IMR-90 (cell line): ENCODE results near the gene SORBS1. TPM values are rescaled to one million over a fixed set of nuclear protein-coding genes. Genes with fewer than 3 reads are reported as not detected.

Experiments used
- ATAC-seq: fragments of 200-7000 bp; cut with Tn5 transposase; 2 replicates; pipeline ENCODE4 v1.9.1; 2020; ENCODE audit warnings: low read depth, mild to moderate bottlenecking, moderate library complexity
- BruUV-seq: library from RNA; stranded (reverse); fragments of 400-500 nt; replicated peaks from 2 replicates; lab custom pipeline; 2021; lab: Mats Ljungman, UMichigan
- CTCF ChIA-PET: fragments of 300-600 bp; formaldehyde crosslinking; extraction: SDS; loops from one replicate; lab custom pipeline; 2021; ENCODE audit warnings: antibody characterized with exemption; lab: Yijun Ruan, JAX
- POLR2A ChIA-PET: fragments of 300-600 bp; sonication (Branson Sonifier 250); formaldehyde crosslinking; loops from one replicate; lab custom pipeline; 2022; ENCODE audit warnings: antibody characterized with exemption; ENCODE audit not compliant: unreplicated experiment; lab: Charles Lee
- DNase-seq: peaks from one replicate; pipeline ENCODE4 v3.0.0; 2013
- H2AFZ ChIP-seq: replicated peaks from 2 replicates; pipeline ENCODE3; 2013; ENCODE audit warnings: low read length, mild to moderate bottlenecking; ENCODE audit not compliant: poor library complexity
- H2AK5ac ChIP-seq: 2 replicates; pipeline ENCODE4 v1.6.1; 2013; ENCODE audit warnings: low read depth, low read length, inconsistent platforms
- H2AK9ac ChIP-seq: replicated peaks from 2 replicates; pipeline ENCODE3; 2013; ENCODE audit warnings: mild to moderate bottlenecking, low read depth, low read length, moderate library complexity; ENCODE audit not compliant: poor library complexity
- H2BK120ac ChIP-seq: 2 replicates; pipeline ENCODE4 v1.6.1; 2013; ENCODE audit warnings: low read depth, low read length, inconsistent platforms
- H2BK15ac ChIP-seq: 3 replicates; pipeline ENCODE4 v1.6.1; 2013; ENCODE audit warnings: low read depth, low read length, inconsistent platforms
- H2BK20ac ChIP-seq: 2 replicates; pipeline ENCODE4 v1.6.1; 2013; ENCODE audit warnings: low read depth, mild to moderate bottlenecking, inconsistent platforms, low read length, moderate library complexity
- H2BK5ac ChIP-seq: 2 replicates; pipeline ENCODE4 v1.6.1; 2013; ENCODE audit warnings: mild to moderate bottlenecking, low read depth, low read length, inconsistent platforms; ENCODE audit not compliant: poor library complexity, severe bottlenecking
- H3K14ac ChIP-seq: replicated peaks from 2 replicates; pipeline ENCODE4 v1.6.1; 2013; ENCODE audit warnings: low read depth, low read length, inconsistent platforms
- H3K18ac ChIP-seq: 2 replicates; pipeline ENCODE4 v1.6.1; 2013; ENCODE audit warnings: low read depth, low read length, control low read depth
- H3K23ac ChIP-seq: 2 replicates; pipeline ENCODE4 v1.6.1; 2013; ENCODE audit warnings: low read depth, low read length, inconsistent platforms
- H3K27ac ChIP-seq: 2 replicates; pipeline ENCODE4 v1.5.1; 2013; ENCODE audit warnings: mild to moderate bottlenecking, control low read depth, low read length; ENCODE audit not compliant: insufficient read depth
- H3K27me3 ChIP-seq: 2 replicates; pipeline ENCODE4 v1.6.1; 2013; ENCODE audit warnings: low read length; ENCODE audit not compliant: control insufficient read depth, insufficient read depth
- H3K36me3 ChIP-seq: 2 replicates; pipeline ENCODE4 v1.6.1; 2013; ENCODE audit warnings: low read length, mixed read lengths; ENCODE audit not compliant: control insufficient read depth, insufficient read depth
- H3K4ac ChIP-seq: 2 replicates; pipeline ENCODE4 v1.6.1; 2013; ENCODE audit warnings: low read depth, low read length, inconsistent platforms
- H3K4me1 ChIP-seq: 2 replicates; pipeline ENCODE4 v1.6.1; 2013; ENCODE audit warnings: low read length, mixed read lengths; ENCODE audit not compliant: control insufficient read depth, insufficient read depth
- H3K4me2 ChIP-seq: 2 replicates; pipeline ENCODE4 v1.6.1; 2013; ENCODE audit warnings: low read depth, mild to moderate bottlenecking, control low read depth, low read length, moderate library complexity
- H3K4me3 ChIP-seq: 2 replicates; pipeline ENCODE4 v1.5.1; 2013; ENCODE audit warnings: low read depth, mild to moderate bottlenecking, control low read depth, low read length, moderate library complexity; ENCODE audit not compliant: insufficient read depth
- H3K56ac ChIP-seq: 2 replicates; pipeline ENCODE4 v1.6.1; 2013; ENCODE audit warnings: low read length, inconsistent platforms; ENCODE audit not compliant: insufficient read depth; ENCODE audit errors: extremely low read depth
- H3K79me1 ChIP-seq, 2 experiments: 2 replicates each; pipeline ENCODE4 v1.6.1; 2013; ENCODE audit warnings: low read length in 2 of 2, inconsistent platforms in 1 of 2, low read depth in 1 of 2
- H3K9ac ChIP-seq: 2 replicates; pipeline ENCODE4 v1.6.1; 2013; ENCODE audit warnings: low read depth, low read length, control low read depth
- H3K9me1 ChIP-seq: 2 replicates; pipeline ENCODE4 v1.6.1; 2013; ENCODE audit warnings: low read length, inconsistent platforms; ENCODE audit not compliant: insufficient read depth
- H3K9me3 ChIP-seq: 2 replicates; pipeline ENCODE4 v1.6.1; 2013; ENCODE audit warnings: low read length; ENCODE audit not compliant: control insufficient read depth, insufficient read depth
- H4K20me1 ChIP-seq: 2 replicates; pipeline ENCODE4 v1.6.1; 2013; ENCODE audit warnings: low read length, inconsistent platforms; ENCODE audit not compliant: insufficient read depth
- H4K5ac ChIP-seq: 2 replicates; pipeline ENCODE4 v1.6.1; 2013; ENCODE audit warnings: mild to moderate bottlenecking, low read depth, low read length, control low read depth
- H4K8ac ChIP-seq, 2 experiments: 2 replicates each; pipeline ENCODE4 v1.6.1; 2013; ENCODE audit warnings: low read depth in 2 of 2, low read length in 2 of 2, control low read depth in 1 of 2, inconsistent platforms in 1 of 2
- H4K91ac ChIP-seq: 2 replicates; pipeline ENCODE4 v1.6.1; 2013; ENCODE audit warnings: low read depth, low read length, inconsistent platforms; ENCODE audit not compliant: insufficient read depth
- BHLHE40 ChIP-seq: fragments of 150-350 bp; IDR thresholded peaks from 2 replicates; pipeline ENCODE4 v1.6.1; 2016; ENCODE audit warnings: mild to moderate bottlenecking, low read depth, low read length
- MAZ ChIP-seq: IDR thresholded peaks from 2 replicates; pipeline ENCODE4 v1.6.1; 2012; ENCODE audit warnings: low read depth, mild to moderate bottlenecking, low read length, improper control_type of control experiment, moderate library complexity, borderline replicate concordance
- MXI1 ChIP-seq: IDR thresholded peaks from 2 replicates; pipeline ENCODE4 v1.6.1; 2012; ENCODE audit warnings: low read depth, mild to moderate bottlenecking, low read length, moderate library complexity, borderline replicate concordance
- NFE2L2 ChIP-seq: fragments of 150-350 bp; IDR thresholded peaks from 2 replicates; pipeline ENCODE4 v1.6.1; 2016; ENCODE audit warnings: low read depth, mild to moderate bottlenecking, low read length
- POLR2A ChIP-seq: IDR thresholded peaks from 2 replicates; pipeline ENCODE4 v1.6.1; 2012; ENCODE audit warnings: mild to moderate bottlenecking, low read depth, low read length
- SMC3 ChIP-seq: fragments of 150-350 bp; IDR thresholded peaks from 2 replicates; pipeline ENCODE4 v1.6.1; 2016; ENCODE audit warnings: low read depth, mild to moderate bottlenecking, antibody characterized with exemption, low read length, moderate library complexity
- WGBS, 2 experiments: methylation state at CpG; one replicate each; pipeline versions ENCODE4 v1.1.5 to v1.1.7; 2013; ENCODE audit warnings: missing lambda C conversion rate in 2 of 2; ENCODE audit not compliant: insufficient read length in 1 of 2; ENCODE audit errors: extremely low coverage in 2 of 2; 5-methylcytosine and 5-hydroxymethylcytosine counted together
- dilution Hi-C: fragments of 300-500 bp; cut with HindIII; formaldehyde crosslinking; loops from one replicate; pipeline ENCODE4 v1.14.3; 2018; ENCODE audit warnings: low sequenced_read_pairs; ENCODE audit not compliant: unreplicated experiment
- in situ Hi-C: fragments of 300-500 bp; cut with MboI; formaldehyde crosslinking; loops from 3 replicates; pipeline ENCODE4 v1.14.3; 2019; ENCODE audit warnings: low sequenced_read_pairs, inconsistent platforms, mixed read lengths
- intact Hi-C: fragments of 100-400 bp; cut with micrococcal nuclease; formaldehyde crosslinking; loops from 2 replicates; pipeline ENCODE4 v1.10.0; 2022
- polyA plus RNA-seq, 3 experiments: library from polyadenylated mRNA; depleted of rRNA; stranded (reverse); fragments of >200 nt; gene quantifications; 2 replicates each; pipeline ENCODE4 v1.2.3, GENCODE V29; 2012; ENCODE audit warnings: low replicate concordance in 1 of 3
- total RNA-seq: library from RNA; depleted of rRNA; stranded (reverse); fragments of >200 nt; gene quantifications from 2 replicates; pipeline ENCODE4 v1.2.3, GENCODE V29; 2012
- TF ChIP-seq, protein P1 (sequence below): conservative IDR thresholded peaks from 2 replicates; pipeline ENCODE4 v1.5.1; 2012; ENCODE audit warnings: mild to moderate bottlenecking, low read depth, low read length, improper control_type of control experiment

SORBS1 gene
- total and polyA plus RNA-seq, 2 of the 4 experiments (the other 2 are of a cell fraction) = 0.18 to 0.32 TPM

DNA sequence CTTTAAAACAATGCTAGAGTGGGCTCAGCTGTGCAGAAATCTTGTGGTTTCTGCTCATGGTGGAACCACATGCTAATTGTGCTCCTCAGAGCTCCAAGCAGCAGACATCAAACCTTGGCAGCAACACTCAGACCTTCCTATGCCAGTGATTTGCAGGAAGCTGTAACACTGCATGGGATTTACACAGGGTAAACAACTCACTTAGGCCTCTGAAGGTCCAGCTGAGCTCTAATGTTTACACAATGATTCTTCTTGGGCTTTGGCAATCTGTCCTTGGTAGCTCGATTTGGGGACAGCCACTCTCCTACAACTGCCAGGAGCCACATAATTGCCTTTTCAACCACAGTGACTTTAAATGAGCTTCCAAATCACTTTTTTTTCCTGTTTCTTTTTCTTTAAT lies 172.6 kb downstream of the SORBS1 start:
- H2BK20ac ChIP-seq = no peak overlapping the region
- no peaks in the 10 kb centered on the region for H3K36me3 ChIP-seq
- ATAC-seq = no peak
- no peaks in the 10 kb centered on the region for H3K79me1 ChIP-seq
- no peak overlapping the region for H3K4me3 ChIP-seq
- H3K56ac ChIP-seq = no peak overlapping the region
- H2AFZ ChIP-seq = no peak overlapping the region
- ChIA-PET CTCF (interaction anchor here (0.7 kb wide), 1 partner anchor 9 kb away, joined by 3 read pairs; no protein-coding TSS in a partner anchor), POLR2A (interaction anchor here (0.7 kb wide), 1 partner anchor 58 kb away, joined by 4 read pairs; no protein-coding TSS in a partner anchor)
- no peaks in the 10 kb centered on the region for H3K4me1 ChIP-seq
- DNase-seq = no peak
- H2BK5ac ChIP-seq = no peak overlapping the region
- H3K4me2 ChIP-seq = no peak overlapping the region
- H3K9me1 ChIP-seq = no peaks in the 10 kb centered on the region
- no peak overlapping the region for H3K4ac ChIP-seq
- H3K23ac ChIP-seq = no peak overlapping the region
- no peak overlapping the region for H3K18ac ChIP-seq
- H3K14ac ChIP-seq = no peak overlapping the region
- dilution Hi-C loops (no loop called here), intact Hi-C loops (no loop called here), in situ Hi-C loops (no loop called here)
- H4K5ac ChIP-seq = no peak overlapping the region
- WGBS, 2 experiments = no CpG with 5 or more reads among the region's 1 CpG
- peaks cover 4% of the 10 kb centered on the region for H3K27me3 ChIP-seq
- H2BK15ac ChIP-seq = no peak overlapping the region
- H4K8ac ChIP-seq = no peak overlapping the region
- no peak overlapping the region for H3K27ac ChIP-seq
- H3K9ac ChIP-seq = no peak overlapping the region
- no TSS peak for BruUV-seq
- no peak overlapping the region for H2AK5ac ChIP-seq
- H2BK120ac ChIP-seq = no peak overlapping the region
- no peaks in the 10 kb centered on the region for H3K9me3 ChIP-seq
- H4K20me1 ChIP-seq = no peaks in the 10 kb centered on the region
- TF ChIP-seq NFE2L2 (no peak), SMC3 (no peak), MAZ (no peak), MXI1 (no peak), POLR2A (no peak), BHLHE40 (no peak)
- TF ChIP-seq, protein P1, sequence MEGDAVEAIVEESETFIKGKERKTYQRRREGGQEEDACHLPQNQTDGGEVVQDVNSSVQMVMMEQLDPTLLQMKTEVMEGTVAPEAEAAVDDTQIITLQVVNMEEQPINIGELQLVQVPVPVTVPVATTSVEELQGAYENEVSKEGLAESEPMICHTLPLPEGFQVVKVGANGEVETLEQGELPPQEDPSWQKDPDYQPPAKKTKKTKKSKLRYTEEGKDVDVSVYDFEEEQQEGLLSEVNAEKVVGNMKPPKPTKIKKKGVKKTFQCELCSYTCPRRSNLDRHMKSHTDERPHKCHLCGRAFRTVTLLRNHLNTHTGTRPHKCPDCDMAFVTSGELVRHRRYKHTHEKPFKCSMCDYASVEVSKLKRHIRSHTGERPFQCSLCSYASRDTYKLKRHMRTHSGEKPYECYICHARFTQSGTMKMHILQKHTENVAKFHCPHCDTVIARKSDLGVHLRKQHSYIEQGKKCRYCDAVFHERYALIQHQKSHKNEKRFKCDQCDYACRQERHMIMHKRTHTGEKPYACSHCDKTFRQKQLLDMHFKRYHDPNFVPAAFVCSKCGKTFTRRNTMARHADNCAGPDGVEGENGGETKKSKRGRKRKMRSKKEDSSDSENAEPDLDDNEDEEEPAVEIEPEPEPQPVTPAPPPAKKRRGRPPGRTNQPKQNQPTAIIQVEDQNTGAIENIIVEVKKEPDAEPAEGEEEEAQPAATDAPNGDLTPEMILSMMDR = no peak
- no peak overlapping the region for H4K91ac ChIP-seq
- H2AK9ac ChIP-seq = no peak overlapping the region
